Measurements from ENCODE around the gene PRKCE.

- TF ChIP-seq GATA2 (IDR thresholded peaks at IDR 0.05; ENCODE audit: low read depth, low read length) (no peak), GATA3 (IDR thresholded peaks at IDR 0.05; ENCODE audit: low read depth, low read length) (no peak)
Measured at GRCh38 chr2:45716915-45717314, 65.4 kb downstream of the PRKCE start.
